GM12874 (cell line): ENCODE measurements around the gene BRI3BP.

Source experiments
- TF ChIP-seq, protein P1 (sequence below): IDR thresholded peaks from 2 replicates; pipeline ENCODE4 v1.5.1; 2011; ENCODE audit warnings: low read depth, mild to moderate bottlenecking, control low read depth, low read length, moderate library complexity; ENCODE audit not compliant: insufficient read depth

BRI3BP gene, protein sequence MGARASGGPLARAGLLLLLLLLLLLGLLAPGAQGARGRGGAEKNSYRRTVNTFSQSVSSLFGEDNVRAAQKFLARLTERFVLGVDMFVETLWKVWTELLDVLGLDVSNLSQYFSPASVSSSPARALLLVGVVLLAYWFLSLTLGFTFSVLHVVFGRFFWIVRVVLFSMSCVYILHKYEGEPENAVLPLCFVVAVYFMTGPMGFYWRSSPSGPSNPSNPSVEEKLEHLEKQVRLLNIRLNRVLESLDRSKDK

DNA sequence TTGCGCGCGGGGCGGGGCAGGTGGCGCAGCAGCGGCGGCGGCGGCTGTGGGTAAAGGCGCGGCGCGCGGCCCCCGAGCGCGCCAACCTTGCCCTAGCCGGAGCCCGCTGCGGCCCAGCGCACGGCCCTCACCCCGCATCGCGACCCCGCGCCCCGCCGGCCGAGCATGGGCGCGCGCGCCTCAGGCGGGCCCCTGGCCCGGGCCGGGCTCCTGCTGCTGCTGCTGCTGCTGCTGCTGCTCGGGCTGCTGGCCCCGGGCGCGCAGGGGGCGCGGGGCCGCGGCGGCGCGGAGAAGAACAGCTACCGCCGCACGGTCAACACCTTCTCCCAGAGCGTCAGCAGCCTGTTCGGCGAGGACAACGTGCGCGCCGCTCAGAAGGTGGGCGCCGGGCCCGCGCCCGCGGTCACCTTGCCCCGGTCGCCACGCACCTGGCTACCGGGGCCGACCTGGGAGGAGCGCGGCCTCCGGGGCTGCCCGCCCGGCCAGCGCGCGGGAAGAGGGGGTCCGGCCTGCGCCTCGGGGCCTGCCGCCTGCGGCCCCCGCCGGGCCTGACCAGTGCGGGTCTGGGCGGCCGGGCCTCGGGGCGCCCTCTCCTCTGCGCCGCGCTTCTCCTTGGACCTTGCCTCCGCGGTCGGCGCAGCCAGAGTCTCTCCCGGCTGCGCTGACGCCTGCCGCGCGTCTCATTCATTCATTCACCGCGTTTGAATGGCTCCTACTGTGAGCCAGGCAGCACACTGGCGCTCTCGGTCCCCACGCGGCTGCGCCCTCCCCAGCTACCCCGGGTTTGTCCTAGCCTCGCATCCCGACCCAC lies at the start of gene BRI3BP:
TSS of gene BRI3BP (plus strand) at position 20 of the 811 bp plus-strand sequence. CDS start at position 166, 146 bp downstream.
- TF ChIP-seq, protein P1, sequence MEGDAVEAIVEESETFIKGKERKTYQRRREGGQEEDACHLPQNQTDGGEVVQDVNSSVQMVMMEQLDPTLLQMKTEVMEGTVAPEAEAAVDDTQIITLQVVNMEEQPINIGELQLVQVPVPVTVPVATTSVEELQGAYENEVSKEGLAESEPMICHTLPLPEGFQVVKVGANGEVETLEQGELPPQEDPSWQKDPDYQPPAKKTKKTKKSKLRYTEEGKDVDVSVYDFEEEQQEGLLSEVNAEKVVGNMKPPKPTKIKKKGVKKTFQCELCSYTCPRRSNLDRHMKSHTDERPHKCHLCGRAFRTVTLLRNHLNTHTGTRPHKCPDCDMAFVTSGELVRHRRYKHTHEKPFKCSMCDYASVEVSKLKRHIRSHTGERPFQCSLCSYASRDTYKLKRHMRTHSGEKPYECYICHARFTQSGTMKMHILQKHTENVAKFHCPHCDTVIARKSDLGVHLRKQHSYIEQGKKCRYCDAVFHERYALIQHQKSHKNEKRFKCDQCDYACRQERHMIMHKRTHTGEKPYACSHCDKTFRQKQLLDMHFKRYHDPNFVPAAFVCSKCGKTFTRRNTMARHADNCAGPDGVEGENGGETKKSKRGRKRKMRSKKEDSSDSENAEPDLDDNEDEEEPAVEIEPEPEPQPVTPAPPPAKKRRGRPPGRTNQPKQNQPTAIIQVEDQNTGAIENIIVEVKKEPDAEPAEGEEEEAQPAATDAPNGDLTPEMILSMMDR: no peak

GRCh38 chr12:124946447-124946793 lies 47.0 kb upstream of the BRI3BP start:
- TF ChIP-seq, protein P1: no peak

DNA sequence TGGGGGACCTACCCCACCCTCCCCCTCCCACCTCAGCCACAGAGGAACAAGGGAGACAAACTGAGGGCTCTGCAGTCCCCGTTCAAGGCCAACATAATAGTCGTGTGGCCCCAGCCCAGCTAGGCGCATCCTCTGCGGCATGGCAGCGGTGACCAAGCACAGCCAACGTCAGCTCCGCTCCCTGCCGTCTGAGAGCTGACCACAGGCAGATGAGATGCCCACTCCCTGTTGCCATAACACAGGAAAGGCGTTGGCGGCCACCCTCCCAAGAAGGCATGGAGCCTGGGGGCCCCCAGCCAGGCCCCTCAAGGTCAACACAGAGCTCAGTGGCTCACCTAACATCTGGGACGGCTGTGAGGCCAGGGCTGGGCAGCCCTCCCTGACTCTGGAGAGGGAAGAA lies 46.4 kb upstream of the BRI3BP start:
- TF ChIP-seq, protein P1: no peak

DNA sequence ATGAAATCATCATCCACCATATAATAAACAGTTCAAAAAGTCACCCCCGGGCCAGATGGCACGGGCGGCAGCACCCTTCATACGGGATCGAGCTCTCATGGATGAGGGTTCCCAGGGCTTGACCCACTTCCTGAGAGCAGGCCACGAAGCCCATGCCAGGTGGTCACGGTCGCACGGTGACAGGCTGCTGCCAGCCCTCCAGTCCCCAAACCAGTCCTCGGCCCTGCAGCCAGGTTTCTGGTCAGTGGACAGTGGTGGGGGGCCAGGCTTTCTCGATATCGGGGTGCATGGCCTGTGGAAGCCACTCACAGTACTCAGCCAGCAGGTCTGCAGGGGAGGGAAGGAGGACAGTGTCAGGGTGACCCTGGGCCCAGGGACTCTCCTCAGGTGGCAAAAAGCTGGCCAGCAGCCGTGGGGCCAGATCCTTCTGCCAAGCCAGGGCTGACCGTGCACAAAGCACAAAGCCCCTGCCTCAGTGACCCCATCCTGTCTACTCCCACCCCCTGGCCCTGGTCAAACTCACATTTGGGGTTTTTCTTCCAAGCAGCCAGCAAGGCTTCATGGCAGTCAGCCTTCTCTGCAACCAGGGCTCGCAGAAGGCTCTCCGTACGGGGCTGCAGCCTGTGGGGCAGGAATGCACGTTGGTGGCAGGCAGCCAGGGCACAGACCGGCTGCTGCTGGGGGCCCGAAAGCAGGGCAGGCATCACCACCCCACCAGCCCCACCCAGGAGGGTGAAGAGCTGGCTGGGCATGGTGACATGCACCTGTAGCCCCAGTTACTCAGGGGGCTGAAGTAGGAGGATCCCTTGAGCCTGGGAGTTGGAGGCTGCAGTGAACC lies 45.7 kb upstream of the BRI3BP start:
- TF ChIP-seq, protein P1: no peak

- TF ChIP-seq, protein P1: no peak
These were observed 44.4 kb upstream of the BRI3BP start for GRCh38 chr12:124949066-124949465.

DNA sequence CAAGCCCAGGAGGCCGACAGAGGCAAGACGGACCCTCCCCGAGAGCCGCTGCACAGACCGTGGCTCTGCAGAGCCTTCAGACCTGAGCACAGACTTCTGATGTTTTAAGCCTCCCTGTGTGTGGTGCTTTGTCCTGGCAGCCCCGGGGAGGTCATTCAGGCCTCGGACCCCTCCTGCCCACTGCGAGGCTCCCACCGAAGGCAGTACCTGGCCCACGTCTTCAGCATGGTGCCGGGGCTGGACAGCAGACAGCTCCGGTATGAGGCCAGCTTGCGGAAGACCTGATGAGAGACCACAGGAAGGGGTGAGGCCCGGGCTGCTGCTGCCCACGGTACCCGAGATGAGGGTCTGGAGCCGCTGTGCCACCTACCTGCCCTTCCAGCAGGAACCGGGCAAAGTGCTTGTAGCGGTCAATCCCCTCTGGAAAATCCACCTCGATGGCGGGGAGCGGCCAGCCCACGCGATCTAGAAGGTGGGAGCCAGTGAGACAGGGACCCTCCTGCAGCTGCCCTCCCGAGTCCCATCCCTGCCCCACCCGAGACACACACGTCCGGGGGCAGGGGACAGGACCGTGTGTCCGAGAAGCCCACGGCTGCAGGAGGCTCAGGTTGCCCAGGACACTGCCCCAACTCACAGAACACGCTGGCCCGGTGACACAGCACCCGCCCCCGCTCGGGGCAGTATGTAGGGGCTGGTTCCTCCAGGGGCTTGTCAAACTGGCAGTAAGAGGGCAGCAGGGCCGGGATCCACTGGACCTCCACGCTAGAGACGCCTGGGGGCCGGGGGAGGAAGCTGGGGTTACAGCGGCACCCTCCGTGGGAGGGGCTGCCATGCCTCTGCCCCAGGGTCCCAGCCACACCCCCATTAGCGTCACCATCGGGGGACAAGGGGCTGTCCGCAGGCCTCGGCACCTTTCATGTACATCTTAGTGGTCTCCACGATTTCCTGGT lies 43.4 kb upstream of the BRI3BP start:
- TF ChIP-seq, protein P1: no peak
